ENCODE measurements around the gene TMUB2.
A peak's percentile ranks its signal among the peaks of the same experiment; 100 is the strongest.
"Not testable (repeated sequence)": the region's sequence is repeated elsewhere in the genome, so short reads cannot be mapped to it uniquely, and the experiment has no call there.

Gene TMUB2

DNA sequence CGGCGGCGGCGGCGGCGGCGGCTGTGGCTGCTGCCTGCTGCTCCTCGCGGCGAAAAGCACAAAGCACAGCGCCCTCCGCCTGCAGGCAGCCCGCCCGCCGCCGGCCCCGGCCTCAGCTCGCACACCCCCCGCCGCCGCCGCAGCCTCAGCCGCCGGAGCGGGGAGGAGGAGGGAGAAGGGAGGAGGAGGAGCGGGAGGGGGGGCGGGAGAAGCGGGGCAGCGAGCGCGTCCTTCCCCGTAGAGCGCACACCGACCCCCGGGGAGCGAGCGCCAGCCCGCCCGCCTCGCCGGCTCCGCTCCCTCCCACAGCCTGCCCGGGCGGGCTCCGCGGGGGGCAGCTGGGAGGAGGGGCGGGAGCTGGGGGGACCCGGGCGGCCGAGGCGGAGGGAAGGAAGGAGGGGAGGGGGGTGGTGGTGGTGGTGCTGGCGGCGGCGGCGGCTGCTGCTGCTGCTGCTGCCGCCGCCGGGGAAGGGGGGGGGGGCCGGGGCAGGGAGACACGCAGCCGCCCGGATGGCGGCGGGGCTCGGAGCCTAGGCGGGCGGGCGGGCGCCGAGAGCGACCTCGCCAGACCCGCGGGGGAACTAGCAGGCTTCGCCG, 32.9 kb downstream of the TMUB2 start, which contains the start of gene UBTF:
Gene UBTF (minus strand): TSS at position 60 of the 597 bp plus-strand sequence. CDS start 1,446 bp downstream, outside the sequence.
- peak; percentile 63 for DNase-seq

DNA sequence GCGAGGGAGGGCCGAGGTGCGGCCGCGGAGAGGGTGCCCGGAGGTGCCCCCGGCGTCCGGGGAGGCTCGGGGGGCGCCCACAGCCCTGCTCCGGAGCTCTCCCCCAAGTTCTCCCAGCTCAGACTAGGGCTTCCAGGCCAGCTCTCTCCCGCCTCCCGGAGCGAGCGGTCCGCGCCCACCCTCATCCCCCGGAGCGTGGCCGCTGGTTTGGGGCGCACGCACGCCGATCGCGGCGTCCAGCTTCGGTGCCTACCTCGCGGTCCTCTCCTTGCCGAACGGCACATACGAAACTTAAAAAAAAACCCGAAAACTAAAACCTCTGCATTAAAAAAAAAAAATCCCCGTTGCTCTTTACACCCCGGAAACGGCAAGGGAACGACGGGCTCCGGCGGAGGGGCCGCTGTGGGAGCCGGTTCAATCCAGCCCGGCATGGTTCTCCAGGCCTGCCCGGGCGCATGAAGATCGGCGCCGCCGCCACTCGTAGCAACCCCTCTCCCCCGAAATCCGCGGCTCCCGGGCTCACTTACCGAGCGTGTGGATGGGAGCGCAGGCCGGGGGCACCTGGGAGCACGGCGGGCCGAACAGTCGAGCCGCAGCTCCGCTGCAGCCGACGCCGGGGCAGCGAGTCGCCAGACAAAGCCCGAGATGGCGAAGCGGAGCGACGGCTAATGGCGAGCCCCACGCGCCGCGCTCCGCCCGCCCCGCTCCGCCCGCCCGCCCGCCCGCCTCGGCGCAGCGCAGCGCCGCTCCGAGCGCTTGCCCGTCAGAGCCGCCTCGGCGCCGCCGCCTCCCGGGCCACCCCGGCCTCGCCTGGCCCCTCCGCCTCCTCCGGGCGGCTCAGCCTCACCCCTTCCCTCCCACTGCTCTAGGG, 33.7 kb downstream of the TMUB2 start:
- DNase-seq, result peak; percentile 54

DNA sequence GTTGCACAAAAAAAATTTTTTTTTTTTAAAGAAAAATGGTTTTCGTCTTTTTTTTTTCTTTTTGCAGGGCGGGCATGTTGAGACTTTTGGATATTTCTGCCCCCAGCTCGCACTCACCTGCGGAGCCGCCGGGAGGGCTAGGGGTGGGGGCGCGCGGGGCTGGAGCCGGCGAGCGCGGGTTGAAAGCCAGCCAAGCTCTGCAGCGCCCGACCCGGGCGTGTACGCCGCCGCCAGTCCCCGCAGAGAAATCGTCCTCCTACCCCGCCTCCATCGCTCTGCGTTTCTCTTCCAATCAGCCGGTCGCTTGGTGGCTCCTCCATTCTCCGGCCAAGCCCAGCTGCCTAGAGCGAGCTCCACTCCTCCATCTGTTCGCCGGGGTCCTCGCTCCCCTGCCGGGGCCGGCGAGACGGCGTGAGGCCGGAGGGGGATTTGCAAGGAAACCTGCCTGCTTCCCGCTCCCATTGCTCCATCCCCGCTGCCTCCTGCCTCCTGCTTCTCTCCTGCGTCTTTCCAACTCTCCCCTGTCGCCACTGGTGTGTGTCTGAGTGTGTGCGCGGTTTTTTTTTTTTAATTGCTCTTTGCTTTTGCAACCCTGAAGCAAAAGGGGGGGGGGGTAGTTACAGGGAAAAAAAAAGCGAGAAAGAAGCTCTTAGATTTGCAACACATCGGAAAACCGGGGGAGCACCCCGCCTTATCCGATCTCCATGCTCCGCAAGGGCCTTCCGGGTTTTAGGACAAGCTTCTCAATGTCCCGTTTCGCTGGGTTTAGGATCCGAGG, 34.5 kb downstream of the TMUB2 start:
- peak; percentile 56 for DNase-seq

DNA sequence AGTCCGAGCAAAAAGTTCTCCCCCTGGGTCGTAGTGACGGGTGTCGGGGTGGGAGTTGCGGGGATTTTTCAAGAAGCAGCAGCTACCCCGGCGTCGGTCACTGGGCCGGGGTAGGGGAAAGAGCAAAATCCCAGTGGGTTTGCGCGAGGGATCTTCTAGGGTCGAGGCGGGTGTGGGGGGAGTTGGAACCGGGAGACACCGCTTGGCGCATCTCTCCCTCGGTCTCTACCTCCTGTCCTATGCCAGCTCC, 35.0 kb downstream of the TMUB2 start:
- DNase-seq, result no peak

GRCh38 chr17:44222112-44222869, 35.5 kb downstream of the TMUB2 start:
- DNase-seq, result peak; percentile 27

- DNase-seq, result no peak
Measured at GRCh38 chr17:44223541-44224071, 36.8 kb downstream of the TMUB2 start.

- DNase-seq, result no peak
Measured at GRCh38 chr17:44229090-44229489, 42.3 kb downstream of the TMUB2 start.

GRCh38 chr17:44230140-44230539, 43.4 kb downstream of the TMUB2 start:
- DNase-seq, result no peak

GRCh38 chr17:44232061-44232460, 45.3 kb downstream of the TMUB2 start:
- no peak for DNase-seq

DNA sequence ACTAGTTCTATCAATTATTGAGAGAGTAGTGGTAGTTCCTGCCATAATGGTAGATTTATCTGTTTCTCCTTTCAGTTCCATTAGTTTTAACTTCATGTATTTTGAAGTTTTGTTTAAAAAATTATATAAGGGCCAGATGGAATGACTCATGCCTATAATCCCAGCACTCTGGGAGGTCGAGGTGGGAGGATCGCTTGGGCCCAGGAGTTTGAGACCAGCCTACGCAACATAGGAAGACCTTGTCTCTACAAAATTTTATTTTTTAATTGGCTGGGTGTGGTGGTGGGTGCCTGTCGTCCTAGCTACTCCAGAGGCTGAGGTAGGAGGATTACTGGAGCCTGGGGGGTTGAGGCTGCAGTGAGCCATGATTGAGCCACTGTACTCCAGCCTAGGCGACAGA, 46.8 kb downstream of the TMUB2 start:
- DNase-seq, result no peak

GRCh38 chr17:44235583-44235936, 48.8 kb downstream of the TMUB2 start:
- no peak for DNase-seq

- no peak for DNase-seq
Measured at GRCh38 chr17:44236444-44236991, 49.7 kb downstream of the TMUB2 start.

- not testable (repeated sequence) for DNase-seq
Measured at GRCh38 chr17:44237886-44238285, 51.1 kb downstream of the TMUB2 start.

GRCh38 chr17:44241106-44241624, 54.4 kb downstream of the TMUB2 start:
- no peak for DNase-seq
